Measurements from ENCODE around the gene ABCD1. TPM values are rescaled to one million over a fixed set of nuclear protein-coding genes. Genes with fewer than 3 reads are reported as not detected.

The ABCD1 gene
- total RNA-seq, 1 donor from 2014 or later, result 8.4 TPM

GRCh38 chrX:153782313-153782712 is 57.7 kb downstream of the ABCD1 start:
- peaks cover 2% of the 10 kb centered on the region for H3K27me3 Mint-ChIP-seq (ENCODE audit: insufficient read depth)
- DNase-seq (ENCODE audit: low spot score), result no peak
- no peak overlapping the region for H3K4me3 Mint-ChIP-seq
- H3K9me3 Mint-ChIP-seq, result no peaks in the 10 kb centered on the region
- H3K4me1 Mint-ChIP-seq (ENCODE audit: low read depth), result no peaks in the 10 kb centered on the region
- H3K27ac Mint-ChIP-seq, result no peak overlapping the region
- intact Hi-C loops (cut with micrococcal nuclease), result no loop called here
- peaks cover 2% of the 10 kb centered on the region for H3K36me3 Mint-ChIP-seq (ENCODE audit: low read depth)

- Mint-ChIP-seq H3K4me1 (ENCODE audit: low read depth) (no peaks in the 10 kb centered on the region), H3K27me3 (ENCODE audit: insufficient read depth) (peaks cover 2% of the 10 kb centered on the region), H3K27ac (no peak overlapping the region), H3K9me3 (no peaks in the 10 kb centered on the region), H3K4me3 (no peak overlapping the region), H3K36me3 (ENCODE audit: low read depth) (peaks cover 4% of the 10 kb centered on the region)
- intact Hi-C loops (cut with micrococcal nuclease), result no loop called here
- DNase-seq (ENCODE audit: low spot score), result no peak
These were observed 58.2 kb downstream of the ABCD1 start for GRCh38 chrX:153782871-153783270.

DNA sequence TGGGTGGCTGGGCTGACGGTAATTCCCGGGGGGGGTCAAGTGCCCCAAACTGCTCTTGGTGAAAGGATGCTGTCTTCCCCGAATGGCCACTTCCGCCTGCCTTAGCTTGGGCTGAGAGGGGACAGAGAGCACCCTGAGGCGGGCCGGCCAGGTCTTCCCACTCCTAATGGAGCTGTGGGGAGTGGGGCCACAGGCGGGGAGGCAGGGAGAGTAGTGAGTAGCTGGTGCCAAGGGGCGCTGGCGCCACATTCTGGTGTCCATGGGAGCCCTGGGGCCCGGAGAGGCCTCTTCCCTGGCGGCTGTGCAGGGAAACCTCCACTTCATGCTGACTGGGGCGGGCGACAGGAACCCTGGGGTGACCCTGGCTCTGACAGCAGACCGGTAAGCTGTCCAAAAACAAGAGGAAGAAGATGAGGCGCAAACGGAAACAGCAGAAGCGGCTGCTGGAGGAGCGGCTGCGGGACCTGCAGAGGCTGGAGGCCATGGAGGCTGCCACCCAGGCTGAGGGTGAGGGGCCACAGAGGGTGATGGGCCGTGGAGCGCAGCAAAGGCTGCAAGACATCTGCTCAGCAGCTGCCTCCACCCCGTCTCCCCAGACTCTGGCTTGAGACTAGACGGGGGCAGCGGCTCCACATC is 58.8 kb downstream of the ABCD1 start:
- intact Hi-C loops (cut with micrococcal nuclease), result no loop called here
- H3K27ac Mint-ChIP-seq, result no peak overlapping the region
- peaks cover 4% of the 10 kb centered on the region for H3K36me3 Mint-ChIP-seq (ENCODE audit: low read depth)
- no peak overlapping the region for H3K4me3 Mint-ChIP-seq
- peaks cover 2% of the 10 kb centered on the region for H3K27me3 Mint-ChIP-seq (ENCODE audit: insufficient read depth)
- no peaks in the 10 kb centered on the region for H3K4me1 Mint-ChIP-seq (ENCODE audit: low read depth)
- DNase-seq (ENCODE audit: low spot score), result no peak
- no peaks in the 10 kb centered on the region for H3K9me3 Mint-ChIP-seq

GRCh38 chrX:153784325-153784967 is 59.8 kb downstream of the ABCD1 start:
- H3K27me3 Mint-ChIP-seq (ENCODE audit: insufficient read depth), result peaks cover 2% of the 10 kb centered on the region
- no peak overlapping the region for H3K4me3 Mint-ChIP-seq
- H3K9me3 Mint-ChIP-seq, result no peaks in the 10 kb centered on the region
- DNase-seq (ENCODE audit: low spot score), result no peak
- H3K4me1 Mint-ChIP-seq (ENCODE audit: low read depth), result no peaks in the 10 kb centered on the region
- H3K27ac Mint-ChIP-seq, result no peak overlapping the region
- intact Hi-C loops (cut with micrococcal nuclease), result no loop called here
- peaks cover 4% of the 10 kb centered on the region for H3K36me3 Mint-ChIP-seq (ENCODE audit: low read depth)

DNA sequence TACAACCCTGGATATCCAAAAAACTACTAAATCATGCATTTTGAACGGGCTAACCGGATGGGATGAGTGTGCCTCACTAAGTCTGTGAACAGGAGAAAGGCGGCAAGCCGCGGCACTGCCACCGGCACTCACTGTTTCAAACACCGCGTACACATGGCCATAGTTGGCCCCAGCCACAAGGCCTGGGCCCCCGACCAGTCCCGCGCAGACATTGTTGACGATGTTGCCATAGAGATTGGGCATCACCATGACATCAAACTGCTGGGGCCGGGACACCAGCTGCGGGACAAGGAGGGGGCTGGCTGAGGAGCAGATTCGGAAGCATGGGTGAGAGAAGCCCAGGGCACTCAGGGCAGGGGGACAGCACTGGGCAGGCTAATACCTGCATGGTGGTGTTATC is 62.0 kb downstream of the ABCD1 start:
- Mint-ChIP-seq H3K9me3 (no peaks in the 10 kb centered on the region), H3K36me3 (ENCODE audit: low read depth) (peaks cover 2% of the 10 kb centered on the region), H3K4me1 (ENCODE audit: low read depth) (no peaks in the 10 kb centered on the region), H3K4me3 (no peak overlapping the region), H3K27ac (no peak overlapping the region), H3K27me3 (ENCODE audit: insufficient read depth) (no peaks in the 10 kb centered on the region)
- DNase-seq (ENCODE audit: low spot score), result no peak
- intact Hi-C loops (cut with micrococcal nuclease), result no loop called here

GRCh38 chrX:153789654-153790053 is 65.0 kb downstream of the ABCD1 start:
- H3K27ac Mint-ChIP-seq, result no peak overlapping the region
- DNase-seq (ENCODE audit: low spot score), result no peak
- no peaks in the 10 kb centered on the region for H3K9me3 Mint-ChIP-seq
- H3K4me3 Mint-ChIP-seq, result no peak overlapping the region
- H3K27me3 Mint-ChIP-seq (ENCODE audit: insufficient read depth), result no peaks in the 10 kb centered on the region
- H3K36me3 Mint-ChIP-seq (ENCODE audit: low read depth), result peaks cover 3% of the 10 kb centered on the region
- peaks cover 9% of the 10 kb centered on the region for H3K4me1 Mint-ChIP-seq (ENCODE audit: low read depth)
- intact Hi-C loops (cut with micrococcal nuclease), result no loop called here

DNA sequence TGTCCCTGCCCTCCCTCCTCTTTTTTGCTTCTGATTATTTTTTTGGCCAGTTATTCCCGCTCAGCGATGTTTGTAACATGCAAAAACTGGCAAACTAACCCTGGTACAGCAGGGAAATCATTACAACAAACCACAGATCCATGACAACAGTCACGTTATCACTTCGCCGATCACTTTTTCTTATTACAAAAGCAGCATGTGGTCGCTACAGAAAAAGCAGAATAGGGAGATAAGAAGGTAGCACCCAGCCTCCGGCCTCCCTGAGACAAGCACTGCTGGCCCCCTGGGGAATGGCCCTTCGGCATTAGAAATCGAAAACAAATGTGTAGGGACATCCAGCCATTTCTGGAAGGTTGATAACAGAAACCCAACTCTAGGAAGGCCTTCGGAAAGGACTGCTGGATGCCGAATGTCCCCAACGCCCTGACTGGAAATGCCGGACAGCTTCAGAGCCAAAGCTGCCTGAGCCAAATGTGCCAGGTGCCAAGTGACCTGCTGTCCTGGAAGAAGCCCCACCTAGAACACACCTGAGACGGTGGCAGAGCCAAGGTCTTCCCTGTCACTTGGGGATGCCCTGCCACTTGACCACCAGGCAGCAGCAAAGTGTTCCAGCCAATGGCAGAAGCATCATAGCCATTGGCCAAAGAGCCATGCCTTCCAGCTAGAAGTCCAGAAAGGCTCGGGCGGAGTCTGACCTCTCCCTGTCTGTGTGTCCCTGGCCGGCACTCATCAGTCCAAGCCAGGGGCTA is 66.6 kb downstream of the ABCD1 start:
- peaks cover 15% of the 10 kb centered on the region for H3K4me1 Mint-ChIP-seq (ENCODE audit: low read depth)
- intact Hi-C loops (cut with micrococcal nuclease), result no loop called here
- H3K9me3 Mint-ChIP-seq, result no peaks in the 10 kb centered on the region
- peaks cover 9% of the 10 kb centered on the region for H3K36me3 Mint-ChIP-seq (ENCODE audit: low read depth)
- no peak overlapping the region for H3K27ac Mint-ChIP-seq
- no peak overlapping the region for H3K4me3 Mint-ChIP-seq
- DNase-seq (ENCODE audit: low spot score), result no peak
- H3K27me3 Mint-ChIP-seq (ENCODE audit: insufficient read depth), result no peaks in the 10 kb centered on the region

GRCh38 chrX:153792368-153792767 is 67.7 kb downstream of the ABCD1 start:
- peak overlapping the region; percentile 96 for H3K4me3 Mint-ChIP-seq
- no peak for DNase-seq (ENCODE audit: low spot score)
- intact Hi-C loops (cut with micrococcal nuclease), result no loop called here
- H3K27ac Mint-ChIP-seq, result no peak overlapping the region
- H3K9me3 Mint-ChIP-seq, result no peaks in the 10 kb centered on the region
- peaks cover 18% of the 10 kb centered on the region for H3K4me1 Mint-ChIP-seq (ENCODE audit: low read depth)
- H3K36me3 Mint-ChIP-seq (ENCODE audit: low read depth), result peaks cover 13% of the 10 kb centered on the region
- no peaks in the 10 kb centered on the region for H3K27me3 Mint-ChIP-seq (ENCODE audit: insufficient read depth)

DNA sequence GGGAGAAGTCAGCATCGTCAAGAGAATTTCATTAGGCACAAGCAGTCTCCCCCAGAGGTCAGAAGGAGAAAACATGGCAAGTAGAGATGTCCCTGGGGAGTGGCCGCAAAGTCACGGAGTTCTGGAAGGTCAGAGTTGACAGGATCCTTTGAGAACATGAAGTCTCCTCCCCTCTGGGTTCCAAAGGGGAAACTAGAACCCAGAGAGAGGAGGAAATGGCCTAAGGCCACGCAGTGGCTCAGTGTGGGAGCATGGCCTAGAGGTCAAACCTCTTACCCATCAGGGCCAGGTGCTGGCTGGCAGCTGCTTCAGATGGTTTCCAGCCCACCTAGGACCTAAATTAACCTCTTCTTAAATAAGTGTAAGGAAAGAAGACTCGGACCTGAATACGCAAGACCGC is 68.6 kb downstream of the ABCD1 start:
- intact Hi-C loops (cut with micrococcal nuclease), result no loop called here
- Mint-ChIP-seq H3K4me3 (peak overlapping the region; percentile 96), H3K27me3 (ENCODE audit: insufficient read depth) (no peaks in the 10 kb centered on the region), H3K27ac (peak overlapping the region; percentile 90), H3K36me3 (ENCODE audit: low read depth) (peaks cover 14% of the 10 kb centered on the region), H3K4me1 (ENCODE audit: low read depth) (peaks cover 18% of the 10 kb centered on the region), H3K9me3 (no peaks in the 10 kb centered on the region)
- no peak for DNase-seq (ENCODE audit: low spot score)

Other genes with a start within 250 kb of the ABCD1 start
- gene BGN, start 229.9 kb upstream of the ABCD1 start, total RNA-seq, result not detected in 2 replicates
- 0.05 TPM in 1 of 2 replicates, not detected in the other for gene ATP2B3, start 207.2 kb upstream of the ABCD1 start, total RNA-seq
- 28.0 and 29.3 TPM in 2 replicates for gene CCNQ, start 125.7 kb upstream of the ABCD1 start, total RNA-seq
- 0.10 TPM in 2 replicates for gene DUSP9, start 77.7 kb upstream of the ABCD1 start, total RNA-seq
- gene PNCK, start 51.0 kb upstream of the ABCD1 start, total RNA-seq, result 0.15 TPM in 1 of 2 replicates, not detected in the other
- gene SLC6A8, start 36.9 kb upstream of the ABCD1 start, total RNA-seq, result 5.9 and 6.0 TPM in 2 replicates
- 156 and 166 TPM in 2 replicates for gene BCAP31, start 469 bp upstream of the ABCD1 start, total RNA-seq
- 0.21 and 0.81 TPM in 2 replicates for gene PLXNB3, start 39.4 kb downstream of the ABCD1 start, total RNA-seq
- not detected in 2 replicates for gene SRPK3, start 56.2 kb downstream of the ABCD1 start, total RNA-seq
- gene IDH3G, start 69.5 kb downstream of the ABCD1 start, total RNA-seq, result 68.4 and 69.7 TPM in 2 replicates
- 281 and 285 TPM in 2 replicates for gene SSR4, start 69.8 kb downstream of the ABCD1 start, total RNA-seq
- 0.29 and 0.44 TPM in 2 replicates for gene PDZD4, start 105.7 kb downstream of the ABCD1 start, total RNA-seq
- gene L1CAM, start 161.3 kb downstream of the ABCD1 start, total RNA-seq, result 1.7 and 3.3 TPM in 2 replicates
- gene AVPR2, start 179.8 kb downstream of the ABCD1 start, total RNA-seq, result not detected in 2 replicates
- gene ARHGAP4, start 201.4 kb downstream of the ABCD1 start, total RNA-seq, result 128 TPM in 2 replicates
- 150 and 156 TPM in 2 replicates for gene NAA10, start 210.2 kb downstream of the ABCD1 start, total RNA-seq
- 12.8 and 14.0 TPM in 2 replicates for gene RENBP, start 219.8 kb downstream of the ABCD1 start, total RNA-seq
- 105 and 106 TPM in 2 replicates for gene HCFC1, start 247.0 kb downstream of the ABCD1 start, total RNA-seq
- gene TMEM187, start 247.9 kb downstream of the ABCD1 start, total RNA-seq, result 3.4 and 4.6 TPM in 2 replicates

Data from activated T-helper 1 cell treated with anti-CD3 and anti-CD28 coated beads, Interleukin-12 subunit alpha, Interleukin-12 subunit beta, Interleukin-2, Interleukin-4 antibody, amounts not matched to agents 30 ng/mL and 10 ng/mL and 1 ng/mL, durations not matched to agents 14 hours and 24 hours and 36 hours (primary cell).